HUES48 (cell line): Measurements from ENCODE around the gene CDC26.

ENCODE experiments used
- H3K27ac ChIP-seq: one replicate; pipeline ENCODE4 v1.7.0; 2013; ENCODE audit warnings: low read depth, low read length, inconsistent platforms
- H3K27me3 ChIP-seq: 2 replicates; pipeline ENCODE4 v1.6.1; 2013; ENCODE audit warnings: mild to moderate bottlenecking, low read length; ENCODE audit not compliant: control insufficient read depth, insufficient read depth
- H3K36me3 ChIP-seq: 2 replicates; pipeline ENCODE4 v1.6.1; 2013; ENCODE audit warnings: low read length; ENCODE audit not compliant: control insufficient read depth, insufficient read depth
- H3K4me1 ChIP-seq: 2 replicates; pipeline ENCODE4 v1.6.1; 2013; ENCODE audit warnings: mild to moderate bottlenecking, low read length; ENCODE audit not compliant: control insufficient read depth, insufficient read depth
- H3K4me3 ChIP-seq: 2 replicates; pipeline ENCODE4 v1.5.1; 2013; ENCODE audit warnings: mild to moderate bottlenecking, low read depth, low read length
- H3K9ac ChIP-seq: 2 replicates; pipeline ENCODE4 v1.6.1; 2013; ENCODE audit warnings: mild to moderate bottlenecking, low read depth, low read length, moderate library complexity
- H3K9me3 ChIP-seq: 2 replicates; pipeline ENCODE4 v1.6.1; 2013; ENCODE audit warnings: low read length; ENCODE audit not compliant: control insufficient read depth, insufficient read depth

The CDC26 gene

DNA sequence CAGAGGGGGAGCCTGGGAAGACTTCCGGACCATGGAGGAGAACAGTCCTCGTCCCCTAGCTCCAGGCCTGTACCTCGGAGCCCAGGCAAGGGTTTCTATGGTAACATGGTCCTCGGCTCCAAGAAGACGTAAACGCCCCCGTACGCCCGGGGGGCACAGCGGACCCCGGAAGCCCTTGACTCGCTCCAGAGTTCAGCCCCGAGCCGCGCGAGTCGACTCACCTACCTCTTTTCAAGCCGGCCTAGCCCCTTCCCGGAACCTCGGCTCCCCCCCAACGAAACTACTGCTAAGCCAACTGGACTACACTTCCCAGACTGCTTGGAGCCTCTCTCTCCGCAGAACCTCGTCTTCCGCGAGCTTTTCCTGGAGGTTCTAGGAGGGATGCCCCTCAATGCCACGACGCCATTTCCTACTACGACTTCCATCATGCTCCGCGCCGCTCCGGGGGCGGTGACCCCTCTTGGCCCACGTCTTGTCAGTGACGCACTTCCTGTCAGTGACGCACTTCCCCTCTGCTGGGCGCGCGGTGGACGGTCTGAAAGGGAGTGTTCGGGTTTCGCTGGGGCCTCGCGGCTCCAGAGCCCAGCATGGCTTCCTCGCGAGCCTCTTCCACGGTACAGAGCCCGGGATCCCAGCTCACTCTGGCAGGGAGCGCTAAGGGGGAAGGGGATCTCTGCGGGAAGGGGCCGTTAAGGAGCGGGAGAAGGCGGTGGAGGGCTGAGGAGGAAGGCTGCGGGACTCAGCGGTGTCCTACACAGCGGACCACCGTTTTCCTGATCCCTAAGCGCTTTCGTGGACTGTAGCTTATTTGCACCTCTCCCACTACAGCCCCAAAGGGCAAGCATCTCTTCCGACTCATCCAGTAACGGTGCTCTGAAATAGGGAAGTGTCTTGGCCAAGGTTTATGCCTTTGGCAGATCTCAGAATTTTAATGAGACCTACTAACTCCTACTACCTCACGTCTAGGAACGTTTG lies at the start of gene CDC26, which contains the start of gene PRPF4:
Gene CDC26, minus strand, starts transcription at position 416 of the 975 bp plus-strand sequence. CDS start 3,065 bp downstream, outside the sequence.
Gene PRPF4, plus strand, starts transcription at position 502 of the 975 bp plus-strand sequence. Its CDS starts 86 bp downstream, at position 588.
- peak within 1 kb of the TSS; percentile 89 for H3K4me3 ChIP-seq
- H3K27ac ChIP-seq, result peak within 1 kb of the TSS; percentile 89
- H3K4me1 ChIP-seq, result peaks cover 9% of the 10 kb centered on the region; the same call in 1 of the 2 replicates
- H3K27me3 ChIP-seq, result no peaks in the 10 kb centered on the region
- peaks cover 63% of the 10 kb centered on the region for H3K36me3 ChIP-seq
- H3K9me3 ChIP-seq, result no peaks in the 10 kb centered on the region
- peak within 1 kb of the TSS; percentile 86 for H3K9ac ChIP-seq

- no peaks in the 10 kb centered on the region for H3K9me3 ChIP-seq
- H3K27ac ChIP-seq, result no peak overlapping the region
- no peaks in the 10 kb centered on the region for H3K27me3 ChIP-seq
- no peak overlapping the region for H3K4me3 ChIP-seq
- no peaks in the 10 kb centered on the region for H3K36me3 ChIP-seq
- no peaks in the 10 kb centered on the region for H3K4me1 ChIP-seq
- no peak overlapping the region for H3K9ac ChIP-seq
Observed at GRCh38 chr9:113322671-113323070, 47.3 kb upstream of the CDC26 start.

- no peaks in the 10 kb centered on the region for H3K9me3 ChIP-seq
- H3K9ac ChIP-seq, result no peak overlapping the region
- H3K36me3 ChIP-seq, result no peaks in the 10 kb centered on the region
- H3K27ac ChIP-seq, result no peak overlapping the region
- H3K4me1 ChIP-seq, result no peaks in the 10 kb centered on the region
- H3K4me3 ChIP-seq, result no peak overlapping the region
- H3K27me3 ChIP-seq, result no peaks in the 10 kb centered on the region
Observed at GRCh38 chr9:113320051-113320450, 44.7 kb upstream of the CDC26 start.

- Histone ChIP-seq H3K27me3 (no peaks in the 10 kb centered on the region), H3K4me3 (no peak overlapping the region), H3K9ac (no peak overlapping the region), H3K27ac (no peak overlapping the region), H3K9me3 (no peaks in the 10 kb centered on the region), H3K4me1 (no peaks in the 10 kb centered on the region), H3K36me3 (no peaks in the 10 kb centered on the region)
Observed at GRCh38 chr9:113319054-113319453, 43.7 kb upstream of the CDC26 start.

DNA sequence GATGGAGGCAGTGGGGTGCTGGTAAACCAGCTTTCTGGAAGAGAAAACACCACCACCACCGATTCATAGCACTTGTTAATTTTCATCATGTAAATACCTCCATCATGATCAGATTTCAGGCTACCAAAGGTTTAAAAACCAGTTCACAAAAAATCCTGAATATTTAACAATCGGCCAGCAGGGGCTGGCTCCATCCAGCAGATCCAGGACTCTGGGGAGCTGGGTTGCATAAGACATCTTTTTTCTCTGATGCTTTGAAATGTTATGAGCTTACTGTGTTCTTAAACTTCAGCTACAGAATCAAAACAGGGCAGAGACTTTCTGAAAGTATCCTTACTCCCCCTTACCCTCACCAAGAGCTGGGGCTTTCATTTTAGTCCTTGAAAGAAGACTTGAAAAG lies 42.4 kb upstream of the CDC26 start:
- H3K9ac ChIP-seq, result no peak overlapping the region
- no peak overlapping the region for H3K4me3 ChIP-seq
- no peaks in the 10 kb centered on the region for H3K36me3 ChIP-seq
- H3K27ac ChIP-seq, result no peak overlapping the region
- H3K9me3 ChIP-seq, result no peaks in the 10 kb centered on the region
- no peaks in the 10 kb centered on the region for H3K4me1 ChIP-seq
- H3K27me3 ChIP-seq, result no peaks in the 10 kb centered on the region

DNA sequence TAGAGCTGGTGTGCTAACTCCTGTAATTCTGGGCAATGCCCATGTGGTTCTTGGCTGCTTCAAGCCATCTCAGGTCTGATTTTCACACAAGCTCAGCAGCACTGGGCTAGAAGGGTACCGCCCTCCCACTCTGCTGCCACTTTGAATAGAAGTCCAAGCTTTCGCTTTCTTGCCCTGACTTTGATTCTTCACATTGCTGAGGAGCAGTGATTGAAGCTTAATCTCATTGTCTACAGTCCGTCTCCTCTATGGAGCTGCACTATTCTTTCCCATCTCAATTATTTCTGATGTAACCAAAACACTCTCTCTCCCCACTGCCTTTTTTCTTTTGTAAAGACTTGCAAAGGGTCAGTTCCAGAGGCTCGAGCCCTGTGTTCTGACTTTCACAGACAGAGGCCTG lies 40.7 kb upstream of the CDC26 start:
- Histone ChIP-seq H3K4me1 (no peaks in the 10 kb centered on the region), H3K9ac (no peak overlapping the region), H3K27ac (no peak overlapping the region), H3K4me3 (no peak overlapping the region), H3K36me3 (no peaks in the 10 kb centered on the region), H3K9me3 (no peaks in the 10 kb centered on the region), H3K27me3 (no peaks in the 10 kb centered on the region)

GRCh38 chr9:113315231-113315630 lies 39.9 kb upstream of the CDC26 start:
- no peaks in the 10 kb centered on the region for H3K27me3 ChIP-seq
- H3K4me1 ChIP-seq, result no peaks in the 10 kb centered on the region
- no peak overlapping the region for H3K4me3 ChIP-seq
- no peak overlapping the region for H3K27ac ChIP-seq
- no peak overlapping the region for H3K9ac ChIP-seq
- H3K36me3 ChIP-seq, result no peaks in the 10 kb centered on the region
- H3K9me3 ChIP-seq, result no peaks in the 10 kb centered on the region

- H3K27me3 ChIP-seq, result no peaks in the 10 kb centered on the region
- no peaks in the 10 kb centered on the region for H3K36me3 ChIP-seq
- no peak overlapping the region for H3K9ac ChIP-seq
- no peak overlapping the region for H3K4me3 ChIP-seq
- H3K27ac ChIP-seq, result no peak overlapping the region
- no peaks in the 10 kb centered on the region for H3K4me1 ChIP-seq
- H3K9me3 ChIP-seq, result no peaks in the 10 kb centered on the region
Observed at GRCh38 chr9:113313261-113313660, 37.9 kb upstream of the CDC26 start.

GRCh38 chr9:113311961-113312360 lies 36.6 kb upstream of the CDC26 start:
- H3K27ac ChIP-seq, result no peak overlapping the region
- H3K4me1 ChIP-seq, result no peaks in the 10 kb centered on the region
- H3K36me3 ChIP-seq, result no peaks in the 10 kb centered on the region
- H3K9me3 ChIP-seq, result no peaks in the 10 kb centered on the region
- no peak overlapping the region for H3K9ac ChIP-seq
- H3K4me3 ChIP-seq, result no peak overlapping the region
- no peaks in the 10 kb centered on the region for H3K27me3 ChIP-seq

- Histone ChIP-seq H3K27me3 (no peaks in the 10 kb centered on the region), H3K36me3 (no peaks in the 10 kb centered on the region), H3K4me3 (no peak overlapping the region), H3K27ac (no peak overlapping the region), H3K9ac (no peak overlapping the region), H3K9me3 (no peaks in the 10 kb centered on the region), H3K4me1 (no peaks in the 10 kb centered on the region)
Observed at GRCh38 chr9:113310538-113310937, 35.2 kb upstream of the CDC26 start.

DNA sequence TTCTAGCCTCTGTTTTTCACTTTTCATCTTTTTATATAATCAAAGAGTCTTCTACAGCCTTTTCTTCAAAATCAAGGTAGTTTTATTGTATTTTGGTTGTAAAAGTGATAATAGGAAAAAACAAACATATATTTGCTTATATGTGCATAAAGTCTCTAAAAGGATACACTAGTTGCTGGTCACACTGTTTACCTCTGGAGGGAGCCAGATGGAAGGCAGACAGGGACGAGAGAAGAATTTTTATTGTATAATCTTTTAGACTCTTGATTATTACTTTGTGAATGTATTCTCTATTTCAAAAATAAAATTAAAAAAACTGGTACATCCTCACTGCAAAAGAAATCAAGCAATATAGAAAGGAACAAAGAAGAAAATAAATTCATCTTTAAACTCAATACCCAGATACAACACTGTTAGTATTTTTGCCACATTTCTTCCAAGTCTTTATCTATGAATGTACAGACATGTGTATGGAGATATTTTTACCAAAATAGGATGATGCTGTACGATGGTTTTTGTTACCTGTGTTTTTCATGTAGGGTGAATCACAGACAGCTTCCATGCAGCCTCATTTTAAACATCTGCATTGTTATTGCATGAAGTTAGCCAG lies 33.9 kb upstream of the CDC26 start:
- H3K27me3 ChIP-seq, result no peaks in the 10 kb centered on the region
- H3K4me1 ChIP-seq, result no peaks in the 10 kb centered on the region
- H3K36me3 ChIP-seq, result no peaks in the 10 kb centered on the region
- H3K4me3 ChIP-seq, result no peak overlapping the region
- no peaks in the 10 kb centered on the region for H3K9me3 ChIP-seq
- no peak overlapping the region for H3K9ac ChIP-seq
- no peak overlapping the region for H3K27ac ChIP-seq
